WERI-Rb-1 (cell line): ENCODE data around the gene POLA2.

Experiments
- DNase-seq: peaks from one replicate; pipeline ENCODE4 v3.0.0-alpha.2; 2020
- H3K27ac ChIP-seq: fragments of 250-450 bp; sonication (Bioruptor Pico); 2 replicates; pipeline ENCODE4 v1.5.1; 2020; ENCODE audit warnings: mild to moderate bottlenecking, moderate library complexity
- H3K27me3 ChIP-seq: fragments of 250-450 bp; sonication (Bioruptor Pico); 2 replicates; pipeline ENCODE4 v1.5.1; 2021; ENCODE audit warnings: mild to moderate bottlenecking, low read depth, moderate library complexity; ENCODE audit not compliant: insufficient read depth, severe bottlenecking
- H3K36me3 ChIP-seq: fragments of 250-450 bp; sonication (Bioruptor Pico); 2 replicates; pipeline ENCODE4 v1.5.1; 2020; ENCODE audit warnings: mild to moderate bottlenecking, moderate library complexity
- H3K4me3 ChIP-seq: 2 replicates; pipeline ENCODE4 v1.5.1; 2011; ENCODE audit warnings: low read depth, mild to moderate bottlenecking, control low read depth, low read length
- H3K9me3 ChIP-seq: fragments of 250-450 bp; sonication (Bioruptor Pico); 2 replicates; pipeline ENCODE4 v1.5.1; 2021; ENCODE audit warnings: mild to moderate bottlenecking, moderate library complexity; ENCODE audit not compliant: severe bottlenecking
- CTCF ChIP-seq: IDR thresholded peaks from 2 replicates; pipeline ENCODE4 v1.5.1; 2011; ENCODE audit warnings: low read depth, mild to moderate bottlenecking, control low read depth, inconsistent platforms, low read length

Gene POLA2

GRCh38 chr11:65221026-65221425 is 40.7 kb upstream of the POLA2 start:
- H3K27me3 ChIP-seq: no peaks in the 10 kb centered on the region
- H3K4me3 ChIP-seq: no peak overlapping the region
- TF ChIP-seq CTCF: no peak
- H3K36me3 ChIP-seq: no peaks in the 10 kb centered on the region
- no peaks in the 10 kb centered on the region for H3K9me3 ChIP-seq
- no peak overlapping the region; the same call in 1 of the 2 replicates for H3K27ac ChIP-seq
- DNase-seq: no peak

- Histone ChIP-seq H3K27me3 (no peaks in the 10 kb centered on the region), H3K4me3 (no peak overlapping the region), H3K36me3 (no peaks in the 10 kb centered on the region), H3K9me3 (no peaks in the 10 kb centered on the region), H3K27ac (no peak overlapping the region)
- no peak for DNase-seq
- no peak for TF ChIP-seq CTCF
Measured at GRCh38 chr11:65223011-65223410, 38.8 kb upstream of the POLA2 start.

DNA sequence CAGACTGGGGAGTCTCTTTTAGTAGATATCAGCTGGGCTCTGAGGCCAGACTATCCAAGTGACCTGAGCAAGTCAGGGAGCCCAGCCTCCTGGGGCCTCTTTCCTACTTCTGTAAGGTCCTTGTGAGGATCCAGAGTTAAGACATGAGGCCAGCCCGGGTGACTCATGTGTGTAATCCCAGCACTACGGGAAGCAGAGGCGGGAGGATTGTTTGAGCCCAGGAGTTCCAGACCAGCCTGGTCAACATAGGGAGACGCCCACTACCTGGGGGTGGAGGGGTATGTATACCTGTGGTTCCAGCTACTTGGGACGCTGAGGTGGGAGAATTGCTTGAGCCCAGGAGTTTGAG is 36.9 kb upstream of the POLA2 start:
- Histone ChIP-seq H3K27me3 (no peaks in the 10 kb centered on the region), H3K27ac (peak overlapping the region; percentile 89)
- TF ChIP-seq CTCF: no peak

DNA sequence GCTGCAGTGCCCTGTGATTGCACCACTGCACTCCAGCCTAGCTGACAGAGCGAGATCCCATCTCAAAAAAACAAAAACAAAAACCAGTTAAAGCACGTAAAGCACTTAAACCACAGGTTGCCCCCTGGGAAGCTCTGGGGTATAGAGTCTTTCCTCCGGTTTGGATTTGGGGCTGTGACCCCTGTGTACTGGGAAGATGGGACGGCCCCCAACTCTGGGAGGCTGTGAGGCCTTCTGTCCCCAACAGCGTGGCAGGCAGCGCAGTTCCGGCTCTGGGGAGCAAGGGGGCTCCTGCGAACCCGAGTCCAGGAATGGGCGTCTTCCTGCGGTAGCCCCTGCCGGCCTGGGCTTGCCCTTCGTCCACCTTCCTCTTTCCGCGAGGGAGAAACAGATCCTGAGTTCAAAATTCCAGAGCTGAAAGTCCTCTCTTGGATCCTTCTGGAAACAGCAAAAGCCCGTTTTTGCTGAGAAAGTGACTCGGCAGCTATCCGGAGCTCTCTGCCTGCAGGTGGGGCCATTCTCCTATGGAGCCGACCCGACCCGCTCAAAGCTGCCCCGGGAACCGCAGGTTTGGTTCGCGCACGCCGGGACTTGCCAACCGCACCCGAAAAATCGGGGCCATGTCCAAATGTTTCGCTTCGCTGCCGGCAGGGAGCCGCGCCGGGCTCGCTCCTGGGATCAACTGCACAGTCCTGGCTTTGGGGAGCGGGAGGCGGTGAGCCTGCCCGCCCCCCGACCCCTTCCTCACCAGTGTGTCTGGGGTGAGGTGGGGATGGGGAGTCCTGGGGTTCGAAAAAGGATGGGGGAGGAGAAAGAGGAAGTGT is 36.3 kb upstream of the POLA2 start:
- Histone ChIP-seq H3K27ac (peak overlapping the region; percentile 89), H3K4me3 (peak overlapping the region; percentile 34), H3K9me3 (no peaks in the 10 kb centered on the region), H3K27me3 (no peaks in the 10 kb centered on the region), H3K36me3 (no peaks in the 10 kb centered on the region)
- peak; percentile 47; the same call in 1 of the 2 replicates for TF ChIP-seq CTCF
- peak; percentile 81 for DNase-seq

More for the DNA sequence above, 36.9 kb upstream of the POLA2 start:
- DNase-seq: peak; percentile 89
- H3K36me3 ChIP-seq: no peaks in the 10 kb centered on the region
- peak overlapping the region; percentile 34 for H3K4me3 ChIP-seq
- H3K9me3 ChIP-seq: no peaks in the 10 kb centered on the region

DNA sequence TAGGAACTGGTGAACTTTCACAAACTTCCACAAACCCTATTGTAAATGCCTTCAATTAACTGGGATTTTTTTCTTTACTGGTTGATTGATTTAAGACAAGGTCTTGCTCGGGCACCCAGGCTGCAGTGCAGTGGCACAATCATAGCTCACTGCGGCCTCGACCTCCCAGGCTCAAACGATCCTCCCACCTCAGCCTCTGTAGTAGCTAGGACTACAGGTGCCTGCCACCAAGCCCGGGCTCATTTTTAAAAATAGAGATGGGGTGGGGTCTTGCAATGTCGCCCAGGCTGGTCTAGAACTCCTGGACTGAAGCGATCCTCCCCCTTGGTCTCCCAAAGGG is 35.7 kb upstream of the POLA2 start:
- Histone ChIP-seq H3K27ac (peak overlapping the region; percentile 89), H3K36me3 (no peaks in the 10 kb centered on the region), H3K4me3 (peak overlapping the region; percentile 34; the same call in 1 of the 2 replicates)

More for the DNA sequence above, 35.7 kb upstream of the POLA2 start:
- no peaks in the 10 kb centered on the region for H3K27me3 ChIP-seq
- H3K9me3 ChIP-seq: no peaks in the 10 kb centered on the region
- TF ChIP-seq CTCF: no peak
- DNase-seq: no peak
